Suprapubic skin (tissue), 4 donors: ENCODE measurements around the gene NR1H4.
"Not testable (repeated sequence)": the region's sequence is repeated elsewhere in the genome, so short reads cannot be mapped to it uniquely, and the experiment has no call there.

Source experiments
- POLR2A ChIP-seq, 2 donors: fragments of 450-650 bp; IDR thresholded peaks; one replicate each; pipeline ENCODE4 v1.6.1; 2017; ENCODE audit warnings: antibody characterized with exemption in 2 of 2, mild to moderate bottlenecking in 2 of 2, moderate library complexity in 2 of 2
- POLR2AphosphoS5 ChIP-seq, 3 donors: sonication (generic); formaldehyde crosslinking; IDR thresholded peaks; one replicate each; pipeline ENCODE4 v1.6.1; 2017; ENCODE audit warnings: antibody characterized with exemption in 3 of 3

GRCh38 chr12:100502718-100503117, 29.1 kb downstream of the NR1H4 start:
- TF ChIP-seq POLR2A, POLR2AphosphoS5 (IDR thresholded peaks at IDR 0.05): not testable (repeated sequence)
